ENCODE measurements around the gene TNIK.

TNIK gene

GRCh38 chr3:171184372-171184771, 275.8 kb downstream of the TNIK start:
- DNase-seq: no peak

GRCh38 chr3:171183042-171183441, 277.2 kb downstream of the TNIK start:
- no peak for DNase-seq

GRCh38 chr3:171181907-171182690, 278.1 kb downstream of the TNIK start:
- DNase-seq: no peak

GRCh38 chr3:171178714-171179113, 281.5 kb downstream of the TNIK start:
- no peak for DNase-seq

- no peak for DNase-seq
Observed at GRCh38 chr3:171177553-171177952, 282.7 kb downstream of the TNIK start.

GRCh38 chr3:171177056-171177455, 283.1 kb downstream of the TNIK start:
- DNase-seq: no peak

- no peak for DNase-seq
Observed at GRCh38 chr3:171176244-171176933, 283.8 kb downstream of the TNIK start.

GRCh38 chr3:171175741-171176234, 284.4 kb downstream of the TNIK start:
- DNase-seq: no peak

GRCh38 chr3:171173736-171174135, 286.5 kb downstream of the TNIK start:
- no peak for DNase-seq

- no peak for DNase-seq
Observed at GRCh38 chr3:171172070-171172469, 288.1 kb downstream of the TNIK start.

- DNase-seq: no peak
Observed at GRCh38 chr3:171169866-171170265, 290.3 kb downstream of the TNIK start.

- no peak for DNase-seq
Observed at GRCh38 chr3:171169443-171169842, 290.8 kb downstream of the TNIK start.

GRCh38 chr3:171168551-171168950, 291.7 kb downstream of the TNIK start:
- no peak for DNase-seq

- no peak for DNase-seq
Observed at GRCh38 chr3:171168086-171168485, 292.1 kb downstream of the TNIK start.

- DNase-seq: no peak
Observed at GRCh38 chr3:171165983-171166382, 294.2 kb downstream of the TNIK start.

- DNase-seq: no peak
Observed at GRCh38 chr3:171165499-171165921, 294.7 kb downstream of the TNIK start.

GRCh38 chr3:171164067-171164465, 296.1 kb downstream of the TNIK start:
- DNase-seq: no peak

- DNase-seq: no peak
Observed at GRCh38 chr3:171163101-171164066, 296.8 kb downstream of the TNIK start.

GRCh38 chr3:171160325-171160724, 299.9 kb downstream of the TNIK start:
- DNase-seq: no peak

GRCh38 chr3:171159822-171160157, 300.4 kb downstream of the TNIK start:
- DNase-seq: no peak

- DNase-seq: no peak
Observed at GRCh38 chr3:171159024-171159821, 301.0 kb downstream of the TNIK start.

- no peak for DNase-seq
Observed at GRCh38 chr3:171157980-171158379, 302.2 kb downstream of the TNIK start.

All from NCI-H187 (cell line).